H1 (cell line): Measurements from ENCODE around the gene WDR81. TPM values are rescaled to one million over a fixed set of nuclear protein-coding genes. Genes with fewer than 3 reads are reported as not detected.

ENCODE experiments used
- polyA plus RNA-seq, 7 experiments: library from polyadenylated mRNA; depleted of rRNA in 3 of 7; stranded (reverse) in 5 of 7; unstranded in 2 of 7; fragments of >200 nt in 5 of 7; fragments of 200-250 nt in 2 of 7; gene quantifications; 1 replicate in 5 of 7; 2 replicates in 1 of 7; 4 replicates in 1 of 7; pipeline versions ENCODE4 v1.2.1 to v1.2.3, GENCODE V29; 2011 to 2013; ENCODE audit warnings: missing spikeins in 2 of 7, mixed read lengths in 2 of 7
- total RNA-seq: library from RNA; stranded (reverse); fragmentation: NEBNext Ultra II Directional; extraction: Animal tissue kit (Norgen Biotek cat#: 25700); gene quantifications from 2 replicates; pipeline ENCODE4 v1.2.1, GENCODE V29; 2021
- TF ChIP-seq, protein P1 (sequence below): fragments of 300-600 bp; sonication (generic); IDR thresholded peaks from 2 replicates; pipeline ENCODE4 v1.7.1; 2012; ENCODE audit warnings: low read length, moderate library complexity, mild to moderate bottlenecking, inconsistent platforms; ENCODE audit not compliant: insufficient replicate concordance

WDR81 gene
- total and polyA plus RNA-seq, 2 of the 8 experiments (the other 6 are each of a cell fraction or from before 2014, with no cell fraction given): 9.1 to 12.3 TPM

DNA sequence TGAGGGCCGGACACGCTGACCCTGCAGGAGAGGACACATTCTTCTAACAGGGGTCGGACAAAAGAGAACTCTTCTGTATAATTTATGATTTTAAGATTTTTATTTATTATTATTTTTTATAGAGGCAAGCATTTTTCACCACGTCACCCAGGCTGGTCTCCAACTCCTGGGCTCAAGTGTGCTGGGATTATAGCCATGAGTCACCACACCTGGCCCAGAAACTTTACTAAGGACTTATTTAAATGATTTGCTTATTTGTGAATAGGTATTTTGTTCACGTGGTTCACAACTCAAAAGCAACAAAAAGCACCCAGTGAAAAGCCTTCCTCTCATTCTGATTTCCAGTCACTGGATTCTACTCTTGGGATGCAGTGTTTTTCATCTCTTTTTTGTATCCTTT, 35.0 kb downstream of the WDR81 start (continued):
- TF ChIP-seq, protein P1, sequence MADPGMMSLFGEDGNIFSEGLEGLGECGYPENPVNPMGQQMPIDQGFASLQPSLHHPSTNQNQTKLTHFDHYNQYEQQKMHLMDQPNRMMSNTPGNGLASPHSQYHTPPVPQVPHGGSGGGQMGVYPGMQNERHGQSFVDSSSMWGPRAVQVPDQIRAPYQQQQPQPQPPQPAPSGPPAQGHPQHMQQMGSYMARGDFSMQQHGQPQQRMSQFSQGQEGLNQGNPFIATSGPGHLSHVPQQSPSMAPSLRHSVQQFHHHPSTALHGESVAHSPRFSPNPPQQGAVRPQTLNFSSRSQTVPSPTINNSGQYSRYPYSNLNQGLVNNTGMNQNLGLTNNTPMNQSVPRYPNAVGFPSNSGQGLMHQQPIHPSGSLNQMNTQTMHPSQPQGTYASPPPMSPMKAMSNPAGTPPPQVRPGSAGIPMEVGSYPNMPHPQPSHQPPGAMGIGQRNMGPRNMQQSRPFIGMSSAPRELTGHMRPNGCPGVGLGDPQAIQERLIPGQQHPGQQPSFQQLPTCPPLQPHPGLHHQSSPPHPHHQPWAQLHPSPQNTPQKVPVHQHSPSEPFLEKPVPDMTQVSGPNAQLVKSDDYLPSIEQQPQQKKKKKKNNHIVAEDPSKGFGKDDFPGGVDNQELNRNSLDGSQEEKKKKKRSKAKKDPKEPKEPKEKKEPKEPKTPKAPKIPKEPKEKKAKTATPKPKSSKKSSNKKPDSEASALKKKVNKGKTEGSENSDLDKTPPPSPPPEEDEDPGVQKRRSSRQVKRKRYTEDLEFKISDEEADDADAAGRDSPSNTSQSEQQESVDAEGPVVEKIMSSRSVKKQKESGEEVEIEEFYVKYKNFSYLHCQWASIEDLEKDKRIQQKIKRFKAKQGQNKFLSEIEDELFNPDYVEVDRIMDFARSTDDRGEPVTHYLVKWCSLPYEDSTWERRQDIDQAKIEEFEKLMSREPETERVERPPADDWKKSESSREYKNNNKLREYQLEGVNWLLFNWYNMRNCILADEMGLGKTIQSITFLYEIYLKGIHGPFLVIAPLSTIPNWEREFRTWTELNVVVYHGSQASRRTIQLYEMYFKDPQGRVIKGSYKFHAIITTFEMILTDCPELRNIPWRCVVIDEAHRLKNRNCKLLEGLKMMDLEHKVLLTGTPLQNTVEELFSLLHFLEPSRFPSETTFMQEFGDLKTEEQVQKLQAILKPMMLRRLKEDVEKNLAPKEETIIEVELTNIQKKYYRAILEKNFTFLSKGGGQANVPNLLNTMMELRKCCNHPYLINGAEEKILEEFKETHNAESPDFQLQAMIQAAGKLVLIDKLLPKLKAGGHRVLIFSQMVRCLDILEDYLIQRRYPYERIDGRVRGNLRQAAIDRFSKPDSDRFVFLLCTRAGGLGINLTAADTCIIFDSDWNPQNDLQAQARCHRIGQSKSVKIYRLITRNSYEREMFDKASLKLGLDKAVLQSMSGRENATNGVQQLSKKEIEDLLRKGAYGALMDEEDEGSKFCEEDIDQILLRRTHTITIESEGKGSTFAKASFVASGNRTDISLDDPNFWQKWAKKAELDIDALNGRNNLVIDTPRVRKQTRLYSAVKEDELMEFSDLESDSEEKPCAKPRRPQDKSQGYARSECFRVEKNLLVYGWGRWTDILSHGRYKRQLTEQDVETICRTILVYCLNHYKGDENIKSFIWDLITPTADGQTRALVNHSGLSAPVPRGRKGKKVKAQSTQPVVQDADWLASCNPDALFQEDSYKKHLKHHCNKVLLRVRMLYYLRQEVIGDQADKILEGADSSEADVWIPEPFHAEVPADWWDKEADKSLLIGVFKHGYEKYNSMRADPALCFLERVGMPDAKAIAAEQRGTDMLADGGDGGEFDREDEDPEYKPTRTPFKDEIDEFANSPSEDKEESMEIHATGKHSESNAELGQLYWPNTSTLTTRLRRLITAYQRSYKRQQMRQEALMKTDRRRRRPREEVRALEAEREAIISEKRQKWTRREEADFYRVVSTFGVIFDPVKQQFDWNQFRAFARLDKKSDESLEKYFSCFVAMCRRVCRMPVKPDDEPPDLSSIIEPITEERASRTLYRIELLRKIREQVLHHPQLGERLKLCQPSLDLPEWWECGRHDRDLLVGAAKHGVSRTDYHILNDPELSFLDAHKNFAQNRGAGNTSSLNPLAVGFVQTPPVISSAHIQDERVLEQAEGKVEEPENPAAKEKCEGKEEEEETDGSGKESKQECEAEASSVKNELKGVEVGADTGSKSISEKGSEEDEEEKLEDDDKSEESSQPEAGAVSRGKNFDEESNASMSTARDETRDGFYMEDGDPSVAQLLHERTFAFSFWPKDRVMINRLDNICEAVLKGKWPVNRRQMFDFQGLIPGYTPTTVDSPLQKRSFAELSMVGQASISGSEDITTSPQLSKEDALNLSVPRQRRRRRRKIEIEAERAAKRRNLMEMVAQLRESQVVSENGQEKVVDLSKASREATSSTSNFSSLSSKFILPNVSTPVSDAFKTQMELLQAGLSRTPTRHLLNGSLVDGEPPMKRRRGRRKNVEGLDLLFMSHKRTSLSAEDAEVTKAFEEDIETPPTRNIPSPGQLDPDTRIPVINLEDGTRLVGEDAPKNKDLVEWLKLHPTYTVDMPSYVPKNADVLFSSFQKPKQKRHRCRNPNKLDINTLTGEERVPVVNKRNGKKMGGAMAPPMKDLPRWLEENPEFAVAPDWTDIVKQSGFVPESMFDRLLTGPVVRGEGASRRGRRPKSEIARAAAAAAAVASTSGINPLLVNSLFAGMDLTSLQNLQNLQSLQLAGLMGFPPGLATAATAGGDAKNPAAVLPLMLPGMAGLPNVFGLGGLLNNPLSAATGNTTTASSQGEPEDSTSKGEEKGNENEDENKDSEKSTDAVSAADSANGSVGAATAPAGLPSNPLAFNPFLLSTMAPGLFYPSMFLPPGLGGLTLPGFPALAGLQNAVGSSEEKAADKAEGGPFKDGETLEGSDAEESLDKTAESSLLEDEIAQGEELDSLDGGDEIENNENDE: no peak
